NB4 (cell line): ENCODE results near the gene TTC29.

Experiments used
- DNase-seq: peaks from one replicate; pipeline ENCODE4 v3.0.0; 2010; ENCODE audit warnings: low read depth
- H3K4me3 ChIP-seq: one replicate; pipeline ENCODE4 v1.5.1; 2011; ENCODE audit warnings: mild to moderate bottlenecking, low read depth, low read length, moderate library complexity
- MYC ChIP-seq: IDR thresholded peaks from 2 replicates; pipeline ENCODE4 v1.6.1; 2011; ENCODE audit warnings: low read depth, low read length
- POLR2A ChIP-seq: IDR thresholded peaks from 2 replicates; pipeline ENCODE4 v1.6.1; 2011; ENCODE audit warnings: mild to moderate bottlenecking; ENCODE audit not compliant: insufficient read length; ENCODE audit errors: extremely low read depth
- TF ChIP-seq, protein P1 (sequence below): IDR thresholded peaks from 2 replicates; pipeline ENCODE4 v1.6.1; 2011; ENCODE audit warnings: low read depth, low read length
- TF ChIP-seq, protein P2 (sequence below): IDR thresholded peaks from one replicate; pipeline ENCODE4 v1.5.1; 2012; ENCODE audit warnings: low read depth, low read length

The TTC29 gene

GRCh38 chr4:146969126-146969525 lies 23.5 kb upstream of the TTC29 start:
- DNase-seq: no peak
- H3K4me3 ChIP-seq: no peak overlapping the region
- TF ChIP-seq, protein P1, sequence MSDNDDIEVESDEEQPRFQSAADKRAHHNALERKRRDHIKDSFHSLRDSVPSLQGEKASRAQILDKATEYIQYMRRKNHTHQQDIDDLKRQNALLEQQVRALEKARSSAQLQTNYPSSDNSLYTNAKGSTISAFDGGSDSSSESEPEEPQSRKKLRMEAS: no peak
- no peak for TF ChIP-seq POLR2A
- TF ChIP-seq, protein P2, sequence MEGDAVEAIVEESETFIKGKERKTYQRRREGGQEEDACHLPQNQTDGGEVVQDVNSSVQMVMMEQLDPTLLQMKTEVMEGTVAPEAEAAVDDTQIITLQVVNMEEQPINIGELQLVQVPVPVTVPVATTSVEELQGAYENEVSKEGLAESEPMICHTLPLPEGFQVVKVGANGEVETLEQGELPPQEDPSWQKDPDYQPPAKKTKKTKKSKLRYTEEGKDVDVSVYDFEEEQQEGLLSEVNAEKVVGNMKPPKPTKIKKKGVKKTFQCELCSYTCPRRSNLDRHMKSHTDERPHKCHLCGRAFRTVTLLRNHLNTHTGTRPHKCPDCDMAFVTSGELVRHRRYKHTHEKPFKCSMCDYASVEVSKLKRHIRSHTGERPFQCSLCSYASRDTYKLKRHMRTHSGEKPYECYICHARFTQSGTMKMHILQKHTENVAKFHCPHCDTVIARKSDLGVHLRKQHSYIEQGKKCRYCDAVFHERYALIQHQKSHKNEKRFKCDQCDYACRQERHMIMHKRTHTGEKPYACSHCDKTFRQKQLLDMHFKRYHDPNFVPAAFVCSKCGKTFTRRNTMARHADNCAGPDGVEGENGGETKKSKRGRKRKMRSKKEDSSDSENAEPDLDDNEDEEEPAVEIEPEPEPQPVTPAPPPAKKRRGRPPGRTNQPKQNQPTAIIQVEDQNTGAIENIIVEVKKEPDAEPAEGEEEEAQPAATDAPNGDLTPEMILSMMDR: no peak
- TF ChIP-seq MYC: no peak

GRCh38 chr4:146960634-146961033 lies 15.0 kb upstream of the TTC29 start:
- no peak for DNase-seq
- TF ChIP-seq, protein P1: no peak
- no peak for TF ChIP-seq MYC
- TF ChIP-seq, protein P2: no peak
- TF ChIP-seq POLR2A: no peak
- H3K4me3 ChIP-seq: no peak overlapping the region

GRCh38 chr4:146959692-146960091 lies 14.0 kb upstream of the TTC29 start:
- TF ChIP-seq POLR2A (no peak), MYC (no peak)
- H3K4me3 ChIP-seq: no peak overlapping the region
- no peak for DNase-seq

DNA sequence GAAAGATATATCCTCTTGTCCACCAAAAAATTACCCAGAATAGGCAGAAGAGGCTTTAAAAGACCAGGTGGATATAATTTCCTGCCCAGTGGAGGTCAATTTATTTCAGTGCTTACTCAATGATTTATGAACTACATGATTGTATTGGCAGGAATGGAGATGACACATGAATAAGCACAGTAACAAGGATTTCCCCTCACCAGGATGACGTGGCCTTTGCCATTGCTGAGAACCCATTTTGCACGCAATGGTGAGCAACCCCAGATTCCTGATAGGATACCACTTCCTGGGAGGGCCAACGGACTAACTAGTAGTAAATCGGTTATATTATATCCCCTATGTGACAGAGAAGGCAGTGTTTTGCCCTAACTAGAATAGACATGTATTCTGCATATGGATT lies 11.6 kb upstream of the TTC29 start:
- DNase-seq: no peak
- TF ChIP-seq POLR2A (no peak), MYC (no peak)
- TF ChIP-seq, protein P2: no peak
- TF ChIP-seq, protein P1: no peak
- H3K4me3 ChIP-seq: no peak overlapping the region

DNA sequence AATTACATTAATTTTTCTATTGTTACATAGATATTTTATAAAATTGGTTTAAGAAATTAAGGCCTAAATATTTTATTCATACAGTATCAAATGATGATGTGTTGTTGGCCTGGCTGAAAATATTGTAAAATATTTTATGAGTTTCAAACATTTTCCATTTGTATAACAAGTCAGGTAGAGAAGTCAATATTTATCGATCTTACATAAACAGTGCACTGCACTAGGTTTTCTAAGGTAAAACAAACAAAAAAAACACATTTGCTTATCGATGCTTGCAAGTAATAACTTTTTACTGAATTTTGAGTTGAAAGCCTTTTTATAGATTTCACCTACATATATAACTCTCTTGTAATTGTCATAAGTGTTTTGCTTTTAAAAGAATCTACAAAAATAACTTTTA lies 7.2 kb upstream of the TTC29 start:
- TF ChIP-seq POLR2A (no peak), MYC (no peak)
- TF ChIP-seq, protein P1: no peak
- TF ChIP-seq, protein P2: no peak
- H3K4me3 ChIP-seq: no peak overlapping the region
- DNase-seq: no peak

DNA sequence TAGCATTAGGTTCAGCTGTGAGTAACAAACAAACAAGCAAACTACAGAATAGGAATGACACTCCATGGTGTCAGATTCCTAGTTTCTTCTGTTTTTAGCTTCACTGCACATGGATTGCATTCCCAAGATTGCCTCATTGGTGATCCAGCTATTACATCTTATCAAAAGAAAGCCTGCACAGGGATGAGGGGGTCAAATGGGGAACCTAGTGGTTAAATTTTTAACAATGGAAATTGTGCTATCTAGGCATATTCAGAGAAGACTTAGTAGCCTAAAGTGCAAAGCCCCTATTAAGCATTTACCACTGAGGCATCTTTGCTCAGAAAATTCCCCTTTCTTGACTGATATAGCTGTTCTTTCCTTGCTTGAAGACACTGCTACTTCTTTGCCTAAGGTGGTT lies 3.9 kb upstream of the TTC29 start:
- H3K4me3 ChIP-seq: no peak overlapping the region
- DNase-seq: no peak
- TF ChIP-seq POLR2A (no peak), MYC (no peak)
- TF ChIP-seq, protein P2: no peak
- TF ChIP-seq, protein P1: no peak
